IMR-90 (cell line): ENCODE results near the gene DCST2. TPM values are rescaled to one million over a fixed set of nuclear protein-coding genes. Genes with fewer than 3 reads are reported as not detected.

Source experiments
- microRNA-seq, 2 experiments: library from miRNA; stranded (forward) in 1 of 2; unstranded in 1 of 2; fragments of 10-50 nt in 1 of 2; fragments of <30 nt in 1 of 2; gene quantifications in 1 of 2; microRNA quantifications in 1 of 2; one replicate each; pipeline versions ENCODE3 to v1.1.0; 2013 to 2020; ENCODE audit not compliant: insufficient read depth in 1 of 2, insufficient read length in 1 of 2, unreplicated experiment in 1 of 2
- polyA plus RNA-seq, 3 experiments: library from polyadenylated mRNA; depleted of rRNA; stranded (reverse); fragments of >200 nt; gene quantifications; 2 replicates each; pipeline ENCODE4 v1.2.3, GENCODE V29; 2012; ENCODE audit warnings: low replicate concordance in 1 of 3
- small RNA-seq, 5 experiments: library from RNA; depleted of rRNA; stranded (forward); fragments of <200 nt; gene quantifications; one replicate each; pipeline ENCODE3, GENCODE V24; 2012
- total RNA-seq: library from RNA; depleted of rRNA; stranded (reverse); fragments of >200 nt; gene quantifications from 2 replicates; pipeline ENCODE4 v1.2.3, GENCODE V29; 2012; rRNA removed

DCST2 gene
- total and polyA plus RNA-seq, 2 of the 4 experiments (the other 2 are of a cell fraction) = 0.14 TPM; not detected in 1

Small RNAs within 50 kb of the gene (microRNA-seq; reads per million reads assigned to microRNA genes)
- gene MIR4258 = 0 reads per million in 2 experiments

Small RNAs within 50 kb of the gene (small RNA-seq; reads per million reads assigned to genes)
- gene MIR4258 = 0 reads per million in 5 experiments

Other genes starting within 250 kb of the DCST2 start
- not detected in 2 replicates for gene KCNN3, start 163.5 kb downstream of the DCST2 start, total RNA-seq
- 0.02 and 0.07 TPM in 2 replicates for gene KCNN3, start 163.5 kb downstream of the DCST2 start, polyA plus RNA-seq (2012; rRNA removed)
- 7.2 and 9.0 TPM in 2 replicates for gene PMVK, start 97.1 kb downstream of the DCST2 start, total RNA-seq
- 28.1 and 31.8 TPM in 2 replicates for gene PMVK, start 97.1 kb downstream of the DCST2 start, polyA plus RNA-seq (2012; rRNA removed)
- gene PBXIP1, start 77.7 kb downstream of the DCST2 start, total RNA-seq = 24.2 and 28.3 TPM in 2 replicates
- gene PBXIP1, start 77.7 kb downstream of the DCST2 start, polyA plus RNA-seq (2012; rRNA removed) = 40.5 and 44.2 TPM in 2 replicates
- 5.3 and 5.4 TPM in 2 replicates for gene PYGO2, start 72.0 kb downstream of the DCST2 start, total RNA-seq
- gene PYGO2, start 72.0 kb downstream of the DCST2 start, polyA plus RNA-seq (2012; rRNA removed) = 12.3 and 14.8 TPM in 2 replicates
- 291 and 355 TPM in 2 replicates for gene SHC1, start 63.0 kb downstream of the DCST2 start, total RNA-seq
- 337 and 352 TPM in 2 replicates for gene SHC1, start 63.0 kb downstream of the DCST2 start, polyA plus RNA-seq (2012; rRNA removed)
- 129 and 140 TPM in 2 replicates for gene CKS1B, start 59.1 kb downstream of the DCST2 start, total RNA-seq
- 195 and 272 TPM in 2 replicates for gene CKS1B, start 59.1 kb downstream of the DCST2 start, polyA plus RNA-seq (2012; rRNA removed)
- gene FLAD1, start 50.4 kb downstream of the DCST2 start, total RNA-seq = 19.7 and 26.3 TPM in 2 replicates
- 37.3 and 39.9 TPM in 2 replicates for gene FLAD1, start 50.4 kb downstream of the DCST2 start, polyA plus RNA-seq (2012; rRNA removed)
- gene LENEP, start 40.2 kb downstream of the DCST2 start, total RNA-seq = not detected in 2 replicates
- not detected in 2 replicates for gene LENEP, start 40.2 kb downstream of the DCST2 start, polyA plus RNA-seq (2012; rRNA removed)
- 7.2 and 7.7 TPM in 2 replicates for gene ZBTB7B, start 31.0 kb downstream of the DCST2 start, total RNA-seq
- 17.4 and 22.4 TPM in 2 replicates for gene ZBTB7B, start 31.0 kb downstream of the DCST2 start, polyA plus RNA-seq (2012; rRNA removed)
- gene DCST1, start within 50 bp of the DCST2 start, total RNA-seq = not detected in 2 replicates
- gene DCST1, start within 50 bp of the DCST2 start, polyA plus RNA-seq (2012; rRNA removed) = not detected in 2 replicates
- 25.6 and 29.7 TPM in 2 replicates for gene ADAM15, start 17.5 kb upstream of the DCST2 start, total RNA-seq
- gene ADAM15, start 17.5 kb upstream of the DCST2 start, polyA plus RNA-seq (2012; rRNA removed) = 52.4 and 65.6 TPM in 2 replicates
- 3.3 and 3.8 TPM in 2 replicates for gene EFNA4, start 30.0 kb upstream of the DCST2 start, total RNA-seq
- 11.8 and 16.3 TPM in 2 replicates for gene EFNA4, start 30.0 kb upstream of the DCST2 start, polyA plus RNA-seq (2012; rRNA removed)
- gene EFNA3, start 45.1 kb upstream of the DCST2 start, total RNA-seq = 0.56 and 0.72 TPM in 2 replicates
- 1.6 TPM in 2 replicates for gene EFNA3, start 45.1 kb upstream of the DCST2 start, polyA plus RNA-seq (2012; rRNA removed)
- gene EFNA1, start 94.1 kb upstream of the DCST2 start, total RNA-seq = 0.28 and 0.90 TPM in 2 replicates
- gene EFNA1, start 94.1 kb upstream of the DCST2 start, polyA plus RNA-seq (2012; rRNA removed) = 1.4 and 1.6 TPM in 2 replicates
- 20.6 and 21.1 TPM in 2 replicates for gene SLC50A1, start 102.1 kb upstream of the DCST2 start, total RNA-seq
- gene SLC50A1, start 102.1 kb upstream of the DCST2 start, polyA plus RNA-seq (2012; rRNA removed) = 19.5 and 20.8 TPM in 2 replicates
- 29.0 and 30.6 TPM in 2 replicates for gene DPM3, start 106.8 kb upstream of the DCST2 start, total RNA-seq
- 129 and 138 TPM in 2 replicates for gene DPM3, start 106.8 kb upstream of the DCST2 start, polyA plus RNA-seq (2012; rRNA removed)
- gene KRTCAP2, start 139.5 kb upstream of the DCST2 start, total RNA-seq = 76.1 and 76.7 TPM in 2 replicates
- 189 and 232 TPM in 2 replicates for gene KRTCAP2, start 139.5 kb upstream of the DCST2 start, polyA plus RNA-seq (2012; rRNA removed)
- 2.3 and 2.5 TPM in 2 replicates for gene TRIM46, start 140.1 kb upstream of the DCST2 start, total RNA-seq
- 6.2 and 6.9 TPM in 2 replicates for gene TRIM46, start 140.1 kb upstream of the DCST2 start, polyA plus RNA-seq (2012; rRNA removed)
- gene THBS3, start 174.1 kb upstream of the DCST2 start, total RNA-seq = 13.1 and 15.1 TPM in 2 replicates
- gene THBS3, start 174.1 kb upstream of the DCST2 start, polyA plus RNA-seq (2012; rRNA removed) = 28.3 and 30.4 TPM in 2 replicates
- 51.4 and 67.2 TPM in 2 replicates for gene MTX1, start 174.9 kb upstream of the DCST2 start, total RNA-seq
- gene MTX1, start 174.9 kb upstream of the DCST2 start, polyA plus RNA-seq (2012; rRNA removed) = 73.7 and 73.9 TPM in 2 replicates
- gene ENTREP3, start 221.7 kb upstream of the DCST2 start, total RNA-seq = 1.4 TPM in 2 replicates
- gene ENTREP3, start 221.7 kb upstream of the DCST2 start, polyA plus RNA-seq (2012; rRNA removed) = 23.8 and 27.9 TPM in 2 replicates
- gene SCAMP3, start 228.6 kb upstream of the DCST2 start, total RNA-seq = 29.2 and 30.5 TPM in 2 replicates
- 118 and 144 TPM in 2 replicates for gene SCAMP3, start 228.6 kb upstream of the DCST2 start, polyA plus RNA-seq (2012; rRNA removed)
- gene CLK2, start 239.7 kb upstream of the DCST2 start, total RNA-seq = 19.2 and 19.7 TPM in 2 replicates
- gene CLK2, start 239.7 kb upstream of the DCST2 start, polyA plus RNA-seq (2012; rRNA removed) = 53.0 and 61.2 TPM in 2 replicates
- 0.36 and 0.83 TPM in 2 replicates for gene HCN3, start 243.7 kb upstream of the DCST2 start, total RNA-seq
- gene HCN3, start 243.7 kb upstream of the DCST2 start, polyA plus RNA-seq (2012; rRNA removed) = 2.7 and 2.9 TPM in 2 replicates